Measurements from ENCODE around the gene METTL9. TPM values are rescaled to one million over a fixed set of nuclear protein-coding genes. Genes with fewer than 3 reads are reported as not detected.
A peak's percentile ranks its signal among the peaks of the same experiment; 100 is the strongest.
"Not testable (repeated sequence)": the region's sequence is repeated elsewhere in the genome, so short reads cannot be mapped to it uniquely, and the experiment has no call there.

METTL9 gene
- total RNA-seq, 1 donor from 2014 or later = 225 TPM

DNA sequence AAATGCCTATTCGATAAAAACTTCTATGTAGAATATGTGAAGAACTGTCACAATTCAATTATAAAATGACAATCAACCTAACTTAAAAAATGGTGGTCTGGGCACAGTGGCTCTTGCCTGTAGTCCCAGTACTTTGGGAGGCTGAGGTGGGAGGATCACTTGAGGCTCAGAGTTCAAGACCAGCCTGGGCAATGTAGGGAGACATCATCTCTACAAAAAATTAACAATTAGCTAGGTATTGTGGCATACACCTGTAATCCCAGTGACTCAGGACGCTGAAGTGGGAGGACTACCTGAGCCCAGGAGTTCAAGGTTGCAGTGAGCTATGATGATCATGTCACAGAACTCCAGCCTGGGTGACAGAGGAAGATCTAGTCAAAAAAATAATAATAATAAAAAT lies 18.6 kb upstream of the METTL9 start:
- Histone ChIP-seq H3K36me3 (ENCODE audit: control insufficient read depth, insufficient read depth, low read length) (no peaks in the 10 kb centered on the region), H3K27me3 (ENCODE audit: control insufficient read depth, insufficient read depth, low read length) (no peaks in the 10 kb centered on the region), H3K4me3 (ENCODE audit: low read depth, low read length) (no peak overlapping the region)
- FAIRE-seq (no peak), DNase-seq (ENCODE audit: low read depth) (no peak)
- TF ChIP-seq, protein P1, sequence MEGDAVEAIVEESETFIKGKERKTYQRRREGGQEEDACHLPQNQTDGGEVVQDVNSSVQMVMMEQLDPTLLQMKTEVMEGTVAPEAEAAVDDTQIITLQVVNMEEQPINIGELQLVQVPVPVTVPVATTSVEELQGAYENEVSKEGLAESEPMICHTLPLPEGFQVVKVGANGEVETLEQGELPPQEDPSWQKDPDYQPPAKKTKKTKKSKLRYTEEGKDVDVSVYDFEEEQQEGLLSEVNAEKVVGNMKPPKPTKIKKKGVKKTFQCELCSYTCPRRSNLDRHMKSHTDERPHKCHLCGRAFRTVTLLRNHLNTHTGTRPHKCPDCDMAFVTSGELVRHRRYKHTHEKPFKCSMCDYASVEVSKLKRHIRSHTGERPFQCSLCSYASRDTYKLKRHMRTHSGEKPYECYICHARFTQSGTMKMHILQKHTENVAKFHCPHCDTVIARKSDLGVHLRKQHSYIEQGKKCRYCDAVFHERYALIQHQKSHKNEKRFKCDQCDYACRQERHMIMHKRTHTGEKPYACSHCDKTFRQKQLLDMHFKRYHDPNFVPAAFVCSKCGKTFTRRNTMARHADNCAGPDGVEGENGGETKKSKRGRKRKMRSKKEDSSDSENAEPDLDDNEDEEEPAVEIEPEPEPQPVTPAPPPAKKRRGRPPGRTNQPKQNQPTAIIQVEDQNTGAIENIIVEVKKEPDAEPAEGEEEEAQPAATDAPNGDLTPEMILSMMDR (IDR thresholded peaks at IDR 0.05; ENCODE audit: insufficient read depth, low read length, severe bottlenecking) = no peak

DNA sequence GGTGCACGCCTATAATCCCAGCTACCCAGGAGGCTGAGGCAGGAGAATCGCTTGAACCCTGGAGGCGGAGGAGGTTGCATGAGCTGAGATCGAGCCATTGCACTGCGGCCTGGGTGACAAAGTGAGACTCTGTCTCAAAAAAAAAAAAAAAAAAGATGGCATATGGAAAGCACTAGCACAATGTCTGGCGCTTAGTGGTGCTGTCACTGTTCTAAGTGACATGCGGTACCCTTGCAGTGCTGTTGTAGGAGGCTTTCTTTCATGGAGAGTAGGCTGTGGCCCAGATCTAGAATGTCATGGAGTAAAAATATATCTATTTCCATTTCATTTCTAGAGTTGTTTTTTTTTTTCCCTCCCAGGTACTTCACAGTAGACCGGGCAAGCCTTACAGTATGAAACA lies 14.6 kb upstream of the METTL9 start:
- no peak for DNase-seq (ENCODE audit: low read depth)
- TF ChIP-seq, protein P1 (IDR thresholded peaks at IDR 0.05; ENCODE audit: insufficient read depth, low read length, severe bottlenecking) = no peak
- no peaks in the 10 kb centered on the region for H3K27me3 ChIP-seq (ENCODE audit: control insufficient read depth, insufficient read depth, low read length)
- H3K36me3 ChIP-seq (ENCODE audit: control insufficient read depth, insufficient read depth, low read length) = no peaks in the 10 kb centered on the region
- FAIRE-seq = no peak
- no peak overlapping the region for H3K4me3 ChIP-seq (ENCODE audit: low read depth, low read length)

DNA sequence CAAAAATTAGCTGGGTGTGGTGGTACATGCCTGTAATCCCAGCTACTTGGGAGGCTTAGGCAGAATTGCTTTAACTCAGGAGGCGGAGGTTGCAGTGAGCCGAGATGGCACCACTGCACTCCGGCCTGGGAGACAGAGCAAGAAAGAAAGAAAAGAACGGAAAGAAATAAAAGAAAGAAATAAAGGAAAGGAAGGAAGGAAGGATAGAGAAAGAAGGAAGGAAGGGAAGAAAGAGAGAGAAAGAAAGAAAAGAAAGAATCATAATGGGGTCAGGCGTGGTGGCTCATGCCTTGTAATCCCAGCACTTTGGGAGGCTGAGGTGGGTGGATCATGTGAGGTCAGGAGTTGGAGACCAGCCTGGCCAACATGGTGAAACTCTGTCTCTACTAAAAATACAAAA lies 10.8 kb upstream of the METTL9 start:
- H3K4me3 ChIP-seq (ENCODE audit: low read depth, low read length); DNase-seq (ENCODE audit: low read depth); H3K27me3 ChIP-seq (ENCODE audit: control insufficient read depth, insufficient read depth, low read length); FAIRE-seq; H3K36me3 ChIP-seq (ENCODE audit: control insufficient read depth, insufficient read depth, low read length): not testable (repeated sequence)

DNA sequence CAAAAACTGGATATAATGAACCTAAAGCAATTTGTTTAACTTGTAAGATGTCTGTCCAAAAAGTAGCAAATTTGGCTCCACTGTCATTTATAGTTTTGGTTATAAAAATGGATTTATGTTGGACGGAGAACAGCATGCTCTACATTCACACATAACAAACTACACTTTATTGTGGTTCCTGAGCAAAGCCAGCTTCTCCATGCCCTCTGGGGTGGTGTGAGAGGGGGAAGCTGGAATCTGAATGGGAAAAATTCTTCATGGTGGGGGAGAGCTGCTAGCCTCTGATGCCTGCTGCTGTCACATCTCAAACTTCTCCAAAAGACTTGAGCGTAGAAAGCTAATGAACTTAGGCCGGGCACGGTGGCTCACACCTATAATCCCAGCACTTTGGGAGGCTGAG lies 9.8 kb upstream of the METTL9 start:
- no peak for FAIRE-seq
- Histone ChIP-seq H3K27me3 (ENCODE audit: control insufficient read depth, insufficient read depth, low read length) (no peaks in the 10 kb centered on the region), H3K36me3 (ENCODE audit: control insufficient read depth, insufficient read depth, low read length) (no peaks in the 10 kb centered on the region), H3K4me3 (ENCODE audit: low read depth, low read length) (no peak overlapping the region)
- TF ChIP-seq, protein P1 (IDR thresholded peaks at IDR 0.05; ENCODE audit: insufficient read depth, low read length, severe bottlenecking) = no peak
- DNase-seq (ENCODE audit: low read depth) = no peak

DNA sequence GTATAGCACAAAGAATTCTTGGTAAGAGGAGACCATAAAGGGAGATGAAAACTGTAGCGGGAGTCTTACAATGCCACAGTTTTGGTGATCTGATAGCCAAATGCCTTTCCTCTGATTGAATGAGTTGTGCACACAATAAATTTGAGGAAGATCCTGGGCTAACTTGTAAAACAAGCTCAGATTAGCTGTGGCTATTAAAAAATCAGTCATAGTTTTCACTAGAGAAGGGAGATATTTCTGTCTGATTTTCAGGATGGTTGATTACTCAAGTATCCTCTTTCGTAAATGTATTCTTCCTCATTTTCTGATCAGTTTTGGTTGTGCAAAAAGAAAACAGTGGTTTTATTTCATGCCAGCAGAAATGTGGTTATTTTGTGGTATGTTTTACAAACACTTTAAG lies 9.1 kb upstream of the METTL9 start:
- Histone ChIP-seq H3K36me3 (ENCODE audit: control insufficient read depth, insufficient read depth, low read length) (no peaks in the 10 kb centered on the region), H3K4me3 (ENCODE audit: low read depth, low read length) (no peak overlapping the region), H3K27me3 (ENCODE audit: control insufficient read depth, insufficient read depth, low read length) (no peaks in the 10 kb centered on the region)
- TF ChIP-seq, protein P1 (IDR thresholded peaks at IDR 0.05; ENCODE audit: insufficient read depth, low read length, severe bottlenecking) = no peak
- no peak for FAIRE-seq
- DNase-seq (ENCODE audit: low read depth) = peak; percentile 57

- no peaks in the 10 kb centered on the region for H3K36me3 ChIP-seq (ENCODE audit: control insufficient read depth, insufficient read depth, low read length)
- DNase-seq (ENCODE audit: low read depth) (no peak), FAIRE-seq (no peak)
- no peaks in the 10 kb centered on the region for H3K27me3 ChIP-seq (ENCODE audit: control insufficient read depth, insufficient read depth, low read length)
- TF ChIP-seq, protein P1 (IDR thresholded peaks at IDR 0.05; ENCODE audit: insufficient read depth, low read length, severe bottlenecking) = no peak
- H3K4me3 ChIP-seq (ENCODE audit: low read depth, low read length) = no peak overlapping the region
These were observed 8.6 kb upstream of the METTL9 start for GRCh38 chr16:21590796-21591195.

Data from bronchial epithelial cell (primary cell).